Transverse colon (tissue), 4 donors: ENCODE measurements around the gene KMT2B. TPM values are rescaled to one million over a fixed set of nuclear protein-coding genes. Genes with fewer than 3 reads are reported as not detected.

Source experiments
- DNase-seq: peaks from one replicate; pipeline ENCODE4 v3.0.0-alpha.2; 2019
- H3K27ac ChIP-seq, 4 donors: fragments of 200-600 bp; sonication (generic); 2 replicates each; pipeline ENCODE4 v1.5.1; 2016 to 2018; ENCODE audit warnings: inconsistent platforms in 4 of 4
- H3K27me3 ChIP-seq: fragments of 200-600 bp; sonication (generic); 2 replicates; pipeline ENCODE4 v1.5.1; 2017; ENCODE audit warnings: inconsistent platforms
- H3K36me3 ChIP-seq, 4 donors: fragments of 200-600 bp; sonication (generic); 2 replicates each; pipeline ENCODE4 v1.5.1; 2017 to 2019; ENCODE audit warnings: inconsistent platforms in 4 of 4
- H3K4me1 ChIP-seq, 4 donors: fragments of 200-600 bp; sonication (generic); 2 replicates each; pipeline ENCODE4 v1.5.1; 2017 to 2020; ENCODE audit warnings: inconsistent platforms in 4 of 4
- H3K4me3 ChIP-seq, 4 donors: fragments of 200-600 bp; sonication (generic); 1 replicate in 1 of 4; 2 replicates in 3 of 4; pipeline versions ENCODE4 v1.5.1 to v1.6.1; 2017 to 2019; ENCODE audit warnings: inconsistent platforms in 4 of 4
- H3K9me3 ChIP-seq, 2 donors: fragments of 200-600 bp; sonication (generic); 2 replicates each; pipeline ENCODE4 v1.5.1; 2017 to 2019; ENCODE audit warnings: inconsistent platforms in 2 of 2
- CTCF ChIP-seq, 5 experiments: fragments of 200-600 bp in 3 of 5; fragments of 450-650 bp in 2 of 5; sonication (generic) in 3 of 5; IDR thresholded peaks; 1 replicate in 2 of 5; 2 replicates in 3 of 5; pipeline ENCODE4 v1.5.1; 2016 to 2017; ENCODE audit warnings: antibody characterized with exemption in 5 of 5, inconsistent platforms in 3 of 5, mild to moderate bottlenecking in 2 of 5, moderate library complexity in 1 of 5
- EP300 ChIP-seq: sonication (generic); formaldehyde crosslinking; IDR thresholded peaks from one replicate; pipeline ENCODE4 v1.6.1; 2017; ENCODE audit warnings: antibody characterized with exemption, low read depth
- POLR2A ChIP-seq: fragments of 450-650 bp; IDR thresholded peaks from one replicate; pipeline ENCODE4 v1.6.1; 2016; ENCODE audit warnings: antibody characterized with exemption, mild to moderate bottlenecking, moderate library complexity
- POLR2AphosphoS5 ChIP-seq, 3 donors: sonication (generic); formaldehyde crosslinking; IDR thresholded peaks; one replicate each; pipeline ENCODE4 v1.6.1; 2016; ENCODE audit warnings: antibody characterized with exemption in 3 of 3
- WGBS, 2 donors: methylation state at CpG; one replicate each; pipeline ENCODE4 v1.1.5; 2018; ENCODE audit warnings: low coverage in 1 of 2; 5-methylcytosine and 5-hydroxymethylcytosine counted together
- in situ Hi-C, 4 donors: fragments of 200-750 bp; cut with MboI; loops; one replicate each; pipeline versions ENCODE4 v1.15.0 to v1.15.1; 2017; ENCODE audit warnings: low sequenced_read_pairs in 3 of 4, low pct_ligation_motif_present in 1 of 4, low pct_unique_long_range_greater_than_20kb in 1 of 4
- intact Hi-C: fragments of 100-400 bp; cut with DNase I; formaldehyde crosslinking; loops from one replicate; pipeline ENCODE4 v1.15.1; 2023; ENCODE audit warnings: low total_unique reads
- total RNA-seq, 4 donors: library from RNA; depleted of rRNA; stranded (reverse); fragments of >200 nt; gene quantifications; one replicate each; pipeline ENCODE4 v1.1.0, GENCODE V29; 2016

Gene KMT2B
- total RNA-seq, 4 donors from 2014 or later: 31.8 to 63.9 (median 50.7) TPM

GRCh38 chr19:35754370-35755130 lies 36.7 kb downstream of the KMT2B start:
- peak overlapping the region in 1 of 4 donors; percentile 90 for H3K4me3 ChIP-seq
- H3K27me3 ChIP-seq: peaks cover 3% of the 10 kb centered on the region
- in situ Hi-C loops: no loop called here
- peak; percentile 7 for DNase-seq
- H3K4me1 ChIP-seq: peaks cover 16 to 45% (median 43%) of the 10 kb centered on the region in 4 donors
- H3K36me3 ChIP-seq: peaks cover 0 to 14% (median 3%) of the 10 kb centered on the region in 4 donors
- H3K27ac ChIP-seq: peak overlapping the region; percentile 96 to 99 (median 97)
- WGBS, 2 donors: 72 to 83% methylated on average over 5 to 13 of the region's 13 CpGs
- no peak for TF ChIP-seq EP300
- no peak for TF ChIP-seq POLR2A
- intact Hi-C loops: no loop called here
- no peaks in the 10 kb centered on the region for H3K9me3 ChIP-seq

GRCh38 chr19:35755131-35755549 lies 37.3 kb downstream of the KMT2B start:
- intact Hi-C loops (no loop called here), in situ Hi-C loops (no loop called here)
- peak overlapping the region; percentile 96 to 99 (median 97) for H3K27ac ChIP-seq
- peaks cover 0 to 14% (median 3%) of the 10 kb centered on the region in 4 donors for H3K36me3 ChIP-seq
- H3K4me1 ChIP-seq: peaks cover 16 to 42% (median 40%) of the 10 kb centered on the region in 4 donors
- H3K9me3 ChIP-seq: no peaks in the 10 kb centered on the region
- H3K4me3 ChIP-seq: peak overlapping the region in 3 of 4 donors; percentile 35 to 92 (median 90)
- WGBS, 2 donors: 42 to 50% methylated on average over 6 to 16 of the region's 17 CpGs
- TF ChIP-seq POLR2A: no peak
- TF ChIP-seq POLR2AphosphoS5 (IDR thresholded peaks at IDR 0.05): no peak
- no peak for TF ChIP-seq CTCF (IDR thresholded peaks at IDR 0.05)
- TF ChIP-seq EP300: no peak
- peaks cover 3% of the 10 kb centered on the region for H3K27me3 ChIP-seq
- no peak for DNase-seq

- Histone ChIP-seq H3K4me3 (peak overlapping the region; percentile 35 to 92 (median 70)), H3K27me3 (peaks cover 3% of the 10 kb centered on the region), H3K36me3 (peaks cover 0 to 14% (median 3%) of the 10 kb centered on the region in 4 donors), H3K9me3 (no peaks in the 10 kb centered on the region), H3K4me1 (peaks cover 16 to 42% (median 39%) of the 10 kb centered on the region in 4 donors), H3K27ac (peak overlapping the region; percentile 96 to 99 (median 97))
- intact Hi-C loops (no loop called here), in situ Hi-C loops (no loop called here)
- WGBS, 2 donors: 26 to 67% methylated on average over 1 to 46 of the region's 74 CpGs
- peak; percentile 82 for TF ChIP-seq EP300
- no peak for TF ChIP-seq CTCF (IDR thresholded peaks at IDR 0.05)
- peak; percentile 29 to 65 (median 63) for TF ChIP-seq POLR2AphosphoS5 (IDR thresholded peaks at IDR 0.05)
- DNase-seq: peak; percentile 79
Measured at GRCh38 chr19:35755550-35756376, 38.0 kb downstream of the KMT2B start.

GRCh38 chr19:35756377-35757230 lies 38.8 kb downstream of the KMT2B start, which contains the start of gene HSPB6:
HSPB6 (minus strand) TSS chr19:35757029; CDS start chr19:35757008, 21 bp downstream.
- Histone ChIP-seq H3K4me1 (peaks cover 16 to 42% (median 39%) of the 10 kb centered on the region in 4 donors), H3K36me3 (peaks cover 0 to 14% (median 3%) of the 10 kb centered on the region in 4 donors), H3K4me3 (peak within 1 kb of the TSS; percentile 50 to 92 (median 84)), H3K9me3 (no peaks in the 10 kb centered on the region), H3K27me3 (peaks cover 3% of the 10 kb centered on the region), H3K27ac (peak within 1 kb of the TSS; percentile 96 to 99 (median 97))
- DNase-seq: peak; percentile 42
- intact Hi-C loops (no loop called here), in situ Hi-C loops (no loop called here)
- TF ChIP-seq CTCF (IDR thresholded peaks at IDR 0.05) (no peak), POLR2A (peak; percentile 69), POLR2AphosphoS5 (IDR thresholded peaks at IDR 0.05) (peak; percentile 65 to 89 (median 81)), EP300 (no peak)
- WGBS, 2 donors: 18 to 23% methylated on average over 5 to 51 of the region's 52 CpGs
